Measurements from ENCODE around the gene RASAL1. TPM values are rescaled to one million over a fixed set of nuclear protein-coding genes. Genes with fewer than 3 reads are reported as not detected.

The RASAL1 gene
- total and polyA plus RNA-seq, 2 experiments from 2014 or later = 0.24 to 0.33 TPM

DNA sequence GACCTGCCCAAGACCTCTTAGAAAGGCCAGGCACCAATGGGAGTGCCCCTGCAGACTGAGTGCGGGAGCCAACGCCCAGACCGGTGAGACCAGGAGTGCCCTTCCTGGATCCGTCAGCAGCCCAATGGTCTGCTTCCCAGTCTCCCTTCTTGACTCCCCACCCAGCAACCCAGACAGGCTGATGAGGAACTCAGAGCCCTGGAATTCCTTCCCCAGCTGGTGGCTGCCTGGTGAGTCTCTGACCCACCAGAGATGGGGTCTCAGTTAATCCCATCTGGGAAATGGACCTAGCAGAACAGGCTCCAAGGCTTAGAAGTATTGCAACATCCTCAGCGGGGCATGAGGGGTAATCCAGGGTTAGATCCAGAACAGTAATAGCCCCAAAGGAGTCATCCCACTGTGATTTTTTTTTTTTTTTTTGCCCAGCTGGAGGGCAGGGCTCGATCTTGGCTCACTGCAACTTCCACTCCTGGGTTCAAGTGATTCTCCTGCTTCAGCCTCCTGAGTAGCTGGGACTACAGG, 1.5 kb upstream of the RASAL1 start:
- H3K4me3 ChIP-seq = no peak overlapping the region
- TF ChIP-seq, protein P1, sequence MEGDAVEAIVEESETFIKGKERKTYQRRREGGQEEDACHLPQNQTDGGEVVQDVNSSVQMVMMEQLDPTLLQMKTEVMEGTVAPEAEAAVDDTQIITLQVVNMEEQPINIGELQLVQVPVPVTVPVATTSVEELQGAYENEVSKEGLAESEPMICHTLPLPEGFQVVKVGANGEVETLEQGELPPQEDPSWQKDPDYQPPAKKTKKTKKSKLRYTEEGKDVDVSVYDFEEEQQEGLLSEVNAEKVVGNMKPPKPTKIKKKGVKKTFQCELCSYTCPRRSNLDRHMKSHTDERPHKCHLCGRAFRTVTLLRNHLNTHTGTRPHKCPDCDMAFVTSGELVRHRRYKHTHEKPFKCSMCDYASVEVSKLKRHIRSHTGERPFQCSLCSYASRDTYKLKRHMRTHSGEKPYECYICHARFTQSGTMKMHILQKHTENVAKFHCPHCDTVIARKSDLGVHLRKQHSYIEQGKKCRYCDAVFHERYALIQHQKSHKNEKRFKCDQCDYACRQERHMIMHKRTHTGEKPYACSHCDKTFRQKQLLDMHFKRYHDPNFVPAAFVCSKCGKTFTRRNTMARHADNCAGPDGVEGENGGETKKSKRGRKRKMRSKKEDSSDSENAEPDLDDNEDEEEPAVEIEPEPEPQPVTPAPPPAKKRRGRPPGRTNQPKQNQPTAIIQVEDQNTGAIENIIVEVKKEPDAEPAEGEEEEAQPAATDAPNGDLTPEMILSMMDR (IDR thresholded peaks at IDR 0.05; ENCODE audit: low read depth, low read length) = no peak
- DNase-seq (ENCODE audit: low read depth in 1 of 2, low spot score in 1 of 2) = no peak
- H3K27ac ChIP-seq = no peak overlapping the region
- H3K36me3 ChIP-seq = no peaks in the 10 kb centered on the region
- no peaks in the 10 kb centered on the region for H3K4me1 ChIP-seq (ENCODE audit: low read depth)
- H3K9me3 ChIP-seq (ENCODE audit: low read depth) = no peaks in the 10 kb centered on the region
- peaks cover 22% of the 10 kb centered on the region for H3K27me3 ChIP-seq

DNA sequence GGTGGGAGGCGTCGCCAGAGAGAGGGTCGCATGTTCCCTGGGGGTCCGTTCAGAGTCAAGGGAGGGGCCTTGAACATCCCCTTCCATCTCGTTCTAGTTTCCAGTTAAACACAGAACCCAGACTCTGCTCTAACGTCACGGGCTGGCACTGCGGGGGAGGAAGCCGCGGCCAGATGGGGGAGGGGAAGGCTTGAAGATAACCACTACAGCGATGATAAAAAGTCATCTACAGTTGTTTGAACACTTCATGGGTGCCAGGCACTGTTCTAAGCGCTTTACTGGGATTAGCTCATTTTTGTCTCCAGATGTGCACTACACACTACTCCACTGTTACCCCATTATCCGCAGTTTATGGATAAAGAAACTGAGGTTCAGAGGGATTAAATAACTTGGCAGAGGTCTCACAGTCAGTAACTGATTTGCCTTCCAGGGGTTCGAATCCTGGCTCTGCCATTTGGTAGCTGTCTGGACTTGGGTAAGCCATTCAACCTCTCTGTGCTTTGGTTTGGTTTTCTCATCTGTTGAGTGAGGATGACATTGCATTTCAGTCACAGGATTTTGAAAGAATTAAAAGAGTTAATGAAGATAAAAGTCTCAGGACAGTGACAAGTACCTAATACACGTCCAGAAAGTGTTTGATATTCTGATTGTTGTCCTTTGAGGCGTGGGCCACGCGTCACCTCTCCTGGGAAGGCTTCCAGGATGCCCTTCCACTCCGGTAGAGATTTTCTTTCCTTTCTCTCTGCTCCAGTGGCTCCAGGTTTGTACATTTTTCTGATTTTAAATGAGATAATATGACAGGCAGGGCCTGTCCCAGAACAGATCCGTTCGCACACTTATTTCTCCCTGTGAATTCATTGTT, 798 bp upstream of the RASAL1 start:
- no peak overlapping the region for H3K4me3 ChIP-seq

DNA sequence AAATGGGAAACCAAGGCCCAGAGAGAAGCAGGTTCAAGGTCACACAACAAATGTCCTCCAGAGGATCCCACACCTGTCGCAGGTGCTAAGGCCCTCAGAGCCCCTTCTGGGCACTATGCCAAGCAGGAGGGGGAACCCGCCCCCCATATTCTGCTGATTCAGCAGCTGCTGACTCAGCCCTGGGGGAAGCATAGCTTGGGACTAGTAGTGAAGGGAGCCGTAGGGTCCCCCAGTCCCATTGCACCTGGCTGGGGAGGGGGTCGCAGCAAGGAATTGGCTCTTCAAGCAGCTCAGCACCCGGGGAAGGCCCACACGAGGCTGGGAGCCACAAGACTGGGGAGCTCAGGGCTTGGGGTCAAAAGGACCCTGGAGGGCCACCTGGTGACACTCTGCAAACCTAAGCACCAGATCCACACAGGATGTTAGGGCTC, 1.0 kb downstream of the RASAL1 start:
- no peaks in the 10 kb centered on the region for H3K9me3 ChIP-seq (ENCODE audit: low read depth)
- H3K36me3 ChIP-seq = no peaks in the 10 kb centered on the region
- no peak overlapping the region for H3K27ac ChIP-seq
- no peaks in the 10 kb centered on the region for H3K4me1 ChIP-seq (ENCODE audit: low read depth)
- H3K4me3 ChIP-seq = no peak overlapping the region
- H3K27me3 ChIP-seq = peaks cover 22% of the 10 kb centered on the region
- no peak for DNase-seq (ENCODE audit: low read depth in 1 of 2, low spot score in 1 of 2)
- TF ChIP-seq, protein P1 (IDR thresholded peaks at IDR 0.05; ENCODE audit: low read depth, low read length) = no peak

More for the DNA sequence above, 798 bp upstream of the RASAL1 start:
- no peaks in the 10 kb centered on the region for H3K4me1 ChIP-seq (ENCODE audit: low read depth)
- H3K27ac ChIP-seq = no peak overlapping the region
- DNase-seq (ENCODE audit: low read depth in 1 of 2, low spot score in 1 of 2) = peak in 1 of 2 donors; percentile 30
- no peaks in the 10 kb centered on the region for H3K9me3 ChIP-seq (ENCODE audit: low read depth)
- no peaks in the 10 kb centered on the region for H3K36me3 ChIP-seq
- H3K27me3 ChIP-seq = peaks cover 22% of the 10 kb centered on the region
- TF ChIP-seq, protein P1 (IDR thresholded peaks at IDR 0.05; ENCODE audit: low read depth, low read length) = no peak

DNA sequence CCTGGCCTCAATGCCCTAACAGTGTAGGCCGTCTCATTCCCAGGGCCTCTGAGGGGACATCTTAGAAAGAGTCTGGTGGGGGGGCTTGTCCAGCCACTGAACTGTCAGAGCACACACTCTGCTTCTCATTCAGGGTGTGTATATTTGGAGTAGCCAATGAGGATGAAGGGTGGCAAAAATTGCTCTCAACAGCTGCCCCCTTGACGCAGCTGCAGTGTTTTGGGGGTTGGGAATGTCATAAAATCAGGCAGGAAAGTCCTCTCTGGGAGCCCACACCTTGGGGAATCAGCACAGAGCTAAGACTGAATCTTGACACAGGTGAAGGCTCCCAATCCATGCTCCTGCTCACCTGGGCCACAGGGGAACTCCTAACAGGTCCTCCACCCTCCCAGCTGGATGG, 1.5 kb downstream of the RASAL1 start:
- H3K36me3 ChIP-seq = no peaks in the 10 kb centered on the region
- DNase-seq (ENCODE audit: low read depth in 1 of 2, low spot score in 1 of 2) = no peak
- TF ChIP-seq, protein P1 (IDR thresholded peaks at IDR 0.05; ENCODE audit: low read depth, low read length) = no peak
- no peaks in the 10 kb centered on the region for H3K9me3 ChIP-seq (ENCODE audit: low read depth)
- H3K27me3 ChIP-seq = peaks cover 22% of the 10 kb centered on the region
- no peak overlapping the region for H3K27ac ChIP-seq
- H3K4me1 ChIP-seq (ENCODE audit: low read depth) = no peaks in the 10 kb centered on the region
- no peak overlapping the region for H3K4me3 ChIP-seq

DNA sequence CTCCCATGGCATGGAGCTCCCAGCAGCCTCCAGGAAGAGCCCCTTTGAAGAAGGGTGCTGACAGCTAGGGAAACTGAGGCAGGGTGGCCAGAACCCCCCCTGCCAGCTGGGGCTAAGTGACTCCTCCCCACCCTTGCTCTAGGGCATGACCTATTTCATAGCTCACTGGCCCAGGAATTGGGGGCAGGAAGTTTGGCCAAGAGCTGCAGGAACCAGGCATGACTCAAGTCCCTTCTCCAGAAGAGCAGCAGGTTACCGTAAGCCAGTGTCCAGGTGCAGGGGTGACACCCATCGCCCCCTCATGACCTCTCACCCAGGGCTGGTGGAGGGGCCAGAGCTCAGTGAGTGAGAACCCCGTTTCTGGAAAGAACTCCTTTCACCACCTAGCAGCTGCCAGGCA, 1.9 kb downstream of the RASAL1 start:
- Histone ChIP-seq H3K27me3 (peaks cover 22% of the 10 kb centered on the region), H3K9me3 (ENCODE audit: low read depth) (no peaks in the 10 kb centered on the region), H3K27ac (no peak overlapping the region), H3K4me1 (ENCODE audit: low read depth) (no peaks in the 10 kb centered on the region), H3K4me3 (no peak overlapping the region), H3K36me3 (no peaks in the 10 kb centered on the region)
- no peak for DNase-seq (ENCODE audit: low read depth in 1 of 2, low spot score in 1 of 2)
- TF ChIP-seq, protein P1 (IDR thresholded peaks at IDR 0.05; ENCODE audit: low read depth, low read length) = no peak

All from cardiac muscle cell (in vitro differentiated cells and primary cell).